ENCODE measurements around the gene CCL17.
"Not testable (repeated sequence)": the region's sequence is repeated elsewhere in the genome, so short reads cannot be mapped to it uniquely, and the experiment has no call there.

Gene CCL17

DNA sequence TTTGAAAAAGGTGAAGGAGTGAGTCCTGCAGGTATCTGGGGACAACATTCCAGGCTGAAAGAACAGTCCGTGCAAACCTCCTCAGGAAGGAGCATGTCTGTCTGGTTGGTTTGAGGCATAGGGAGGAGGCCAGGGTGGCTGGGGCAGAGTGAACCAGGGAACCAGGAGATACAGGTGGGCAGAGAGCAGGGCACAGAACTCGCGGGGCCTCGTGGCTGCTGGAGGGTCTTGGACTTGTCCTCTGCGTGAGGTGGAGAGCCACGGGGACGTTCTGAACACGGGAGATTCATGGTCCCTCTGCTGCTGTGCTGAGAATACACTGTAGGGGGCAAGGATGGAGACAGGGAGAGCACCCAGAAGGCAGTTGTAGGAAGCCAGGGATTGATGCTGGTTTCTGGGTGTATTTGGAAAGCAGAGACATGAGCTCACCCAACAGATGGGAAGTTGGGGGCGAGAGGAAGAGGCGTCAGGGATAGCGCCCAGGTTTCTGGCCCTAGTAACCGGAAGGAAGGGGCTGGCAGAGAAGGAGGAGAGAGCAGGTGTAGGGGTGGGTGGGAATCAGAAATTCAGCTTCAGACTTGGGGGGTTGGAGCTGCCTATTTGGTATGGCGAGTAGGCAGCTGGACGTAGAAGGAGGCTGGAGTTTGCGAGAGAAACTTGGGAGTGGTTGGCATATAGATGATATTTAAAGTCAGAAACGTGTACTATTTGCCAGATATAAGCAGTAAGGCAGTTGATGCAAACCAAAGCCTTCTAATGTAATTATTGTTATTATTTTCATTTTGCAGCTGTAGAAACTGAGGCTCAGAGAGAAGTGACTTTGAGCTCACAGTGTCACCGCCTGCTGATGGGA is at the start of gene CCL17:
Gene CCL17, plus strand, starts transcription at position 803 of the 853 bp plus-strand sequence. CDS start 9,166 bp downstream, outside the sequence.
- no peak for DNase-seq (ENCODE audit: low read depth)

DNA sequence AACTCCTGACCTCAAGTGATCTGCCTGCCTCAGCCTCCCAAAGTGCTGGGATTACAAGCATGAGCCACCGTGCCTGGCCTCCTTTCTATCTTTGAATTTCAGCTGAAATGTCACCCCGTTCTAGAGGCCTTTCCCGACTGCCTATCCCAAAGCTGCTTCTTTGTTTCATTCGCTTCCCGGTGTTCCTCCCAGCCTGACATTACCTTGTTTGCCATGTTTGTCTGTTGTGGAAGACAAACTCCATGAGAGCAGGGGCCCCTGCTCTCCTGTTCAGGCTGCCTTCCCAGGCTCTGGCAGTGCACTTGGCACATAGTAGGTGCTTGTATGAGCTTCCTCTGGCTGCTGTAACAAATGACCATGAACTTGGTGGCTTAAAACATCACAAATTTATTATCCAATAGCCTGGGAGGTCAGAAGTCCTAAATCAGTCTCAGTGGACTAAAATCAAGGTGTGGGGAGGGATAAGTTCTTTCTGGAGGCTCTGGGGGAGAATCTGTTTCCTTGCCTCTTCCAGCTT is 48.6 kb upstream of the CCL17 start:
- DNase-seq (ENCODE audit: low read depth) = no peak

- DNase-seq (ENCODE audit: low read depth) = no peak
These were observed 48.0 kb upstream of the CCL17 start for GRCh38 chr16:57356547-57356946.

GRCh38 chr16:57357330-57358085 is 47.1 kb upstream of the CCL17 start:
- no peak for DNase-seq (ENCODE audit: low read depth)

- DNase-seq (ENCODE audit: low read depth) = no peak
These were observed 46.5 kb upstream of the CCL17 start for GRCh38 chr16:57358086-57358420.

- no peak for DNase-seq (ENCODE audit: low read depth)
These were observed 46.0 kb upstream of the CCL17 start, which contains the start of gene CCL22 for GRCh38 chr16:57358527-57359095. CCL22 (plus strand) TSS chr16:57358783; CDS start chr16:57358817, 34 bp downstream.

DNA sequence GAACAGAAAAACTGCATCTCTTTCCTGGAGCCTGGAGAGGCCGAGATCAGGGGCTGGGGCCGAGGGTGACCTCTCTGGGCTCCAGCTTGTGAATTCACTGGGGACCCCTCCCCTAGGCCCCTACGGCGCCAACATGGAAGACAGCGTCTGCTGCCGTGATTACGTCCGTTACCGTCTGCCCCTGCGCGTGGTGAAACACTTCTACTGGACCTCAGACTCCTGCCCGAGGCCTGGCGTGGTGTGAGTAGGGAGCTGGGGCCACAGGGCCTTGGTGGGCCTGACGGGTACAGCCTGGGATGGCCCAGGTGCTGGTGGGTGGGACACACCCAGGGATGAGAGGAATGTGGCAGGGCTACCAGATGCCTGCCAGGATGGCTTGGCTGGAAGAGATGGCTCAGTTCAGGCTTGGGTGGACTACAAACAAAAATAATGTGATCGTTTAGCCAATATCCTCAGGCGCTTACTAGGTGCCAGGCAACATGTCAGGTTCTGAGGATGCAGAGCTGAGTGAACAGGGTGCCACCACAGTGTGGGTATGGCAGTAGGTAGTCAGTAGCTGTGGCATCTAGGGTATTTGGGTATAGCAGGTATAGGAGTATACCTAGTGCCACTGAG is 44.1 kb upstream of the CCL17 start:
- no peak for DNase-seq (ENCODE audit: low read depth)

- no peak for DNase-seq (ENCODE audit: low read depth)
These were observed 43.2 kb upstream of the CCL17 start for GRCh38 chr16:57361404-57361803.

DNA sequence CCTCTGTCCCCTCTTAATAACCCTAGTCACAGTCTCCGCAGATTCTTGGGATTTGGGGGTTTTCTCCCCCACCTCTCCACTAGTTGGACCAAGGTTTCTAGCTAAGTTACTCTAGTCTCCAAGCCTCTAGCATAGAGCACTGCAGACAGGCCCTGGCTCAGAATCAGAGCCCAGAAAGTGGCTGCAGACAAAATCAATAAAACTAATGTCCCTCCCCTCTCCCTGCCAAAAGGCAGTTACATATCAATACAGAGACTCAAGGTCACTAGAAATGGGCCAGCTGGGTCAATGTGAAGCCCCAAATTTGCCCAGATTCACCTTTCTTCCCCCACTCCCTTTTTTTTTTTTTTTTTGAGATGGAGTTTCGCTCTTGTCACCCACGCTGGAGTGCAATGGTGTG is 40.4 kb upstream of the CCL17 start:
- no peak for DNase-seq (ENCODE audit: low read depth)

DNA sequence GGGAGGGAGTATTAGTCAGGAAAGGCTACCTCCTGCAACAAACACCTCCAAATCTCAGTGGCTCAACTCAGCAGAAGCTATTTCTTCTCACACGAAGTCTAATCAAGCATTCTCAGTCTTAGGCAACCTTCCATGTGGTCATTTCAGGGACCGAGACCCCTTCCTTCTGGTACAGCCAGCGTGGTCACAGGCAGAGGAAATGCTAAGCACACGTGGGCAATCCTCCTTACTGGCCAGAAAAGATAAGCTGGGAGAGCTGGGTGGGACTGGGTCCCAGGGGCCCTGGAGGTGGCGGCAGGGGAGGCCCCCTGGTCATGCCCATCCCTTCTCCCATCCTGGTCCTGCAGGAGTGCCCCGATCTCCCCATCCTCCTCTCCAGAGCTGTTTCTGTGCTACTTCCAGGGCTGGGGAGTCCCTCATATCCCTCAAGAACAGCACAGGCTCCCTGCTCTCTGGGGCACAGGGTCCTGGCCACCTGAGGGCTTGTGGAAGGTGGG is 38.0 kb upstream of the CCL17 start:
- DNase-seq (ENCODE audit: low read depth) = no peak

- DNase-seq (ENCODE audit: low read depth) = no peak
These were observed 37.3 kb upstream of the CCL17 start for GRCh38 chr16:57367116-57367752.

GRCh38 chr16:57371494-57372371 is 32.8 kb upstream of the CCL17 start:
- DNase-seq (ENCODE audit: low read depth) = no peak

DNA sequence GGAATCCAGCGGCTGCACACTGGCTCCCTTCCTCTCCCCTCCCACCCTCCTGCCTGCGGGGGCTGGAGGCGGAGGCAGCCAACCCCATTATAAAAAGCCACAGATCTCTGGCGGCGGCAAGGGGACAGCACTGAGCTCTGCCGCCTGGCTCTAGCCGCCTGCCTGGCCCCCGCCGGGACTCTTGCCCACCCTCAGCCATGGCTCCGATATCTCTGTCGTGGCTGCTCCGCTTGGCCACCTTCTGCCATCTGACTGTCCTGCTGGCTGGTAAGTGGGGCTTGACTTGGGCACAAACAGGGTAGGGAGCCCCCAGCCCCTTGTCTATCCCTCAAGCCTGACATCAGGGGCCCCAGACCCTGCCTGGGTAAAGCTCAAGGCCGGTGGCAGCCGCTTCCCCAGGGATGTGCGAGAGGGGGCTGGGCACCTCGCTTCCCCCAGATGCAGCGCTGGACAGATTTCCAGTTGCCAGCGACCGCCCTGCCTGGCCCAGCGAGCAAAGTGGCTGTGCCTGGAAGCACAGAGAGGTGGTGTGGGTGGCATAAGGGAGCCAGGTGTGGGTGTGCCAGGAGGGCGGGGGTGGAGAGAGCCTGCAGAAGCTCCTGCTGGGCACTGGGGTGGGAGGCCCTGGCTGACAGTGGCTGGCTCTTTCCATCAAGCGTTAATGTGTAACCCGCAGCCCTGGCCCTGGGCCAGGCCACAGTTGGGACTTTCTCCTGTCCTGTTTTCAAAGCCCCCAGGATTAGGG is 32.0 kb upstream of the CCL17 start, which contains the start of gene CX3CL1:
Gene CX3CL1, plus strand, starts transcription at position 119 of the 745 bp plus-strand sequence. Its CDS starts 79 bp downstream, at position 198.
- no peak for DNase-seq (ENCODE audit: low read depth)

- DNase-seq (ENCODE audit: low read depth) = no peak
These were observed 31.2 kb upstream of the CCL17 start for GRCh38 chr16:57373117-57373947.

DNA sequence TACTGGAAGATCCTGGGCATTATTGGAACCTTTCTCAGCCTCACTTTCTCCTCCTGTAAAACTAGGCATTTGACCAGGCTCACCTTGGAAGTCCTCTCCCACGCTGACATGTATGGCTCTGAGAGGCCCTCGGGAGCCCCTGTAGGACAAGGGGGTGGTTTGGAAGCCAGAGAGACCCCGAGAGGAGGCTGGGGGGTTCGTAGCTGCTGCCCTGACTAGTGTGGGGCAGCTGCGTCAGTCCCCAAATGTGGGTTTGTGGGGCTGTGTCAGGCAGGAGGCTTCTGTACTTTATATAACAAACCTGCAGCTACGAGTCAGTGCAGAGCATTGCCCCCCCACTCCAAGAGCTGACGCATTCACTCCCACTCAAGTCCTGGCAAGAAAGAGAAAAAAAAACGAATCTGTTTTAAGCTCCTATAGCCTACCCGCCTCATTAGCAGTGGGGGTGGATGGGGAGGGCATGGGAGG is 30.5 kb upstream of the CCL17 start:
- DNase-seq (ENCODE audit: low read depth) = no peak

GRCh38 chr16:57374925-57375465 is 29.6 kb upstream of the CCL17 start:
- DNase-seq (ENCODE audit: low read depth) = not testable (repeated sequence)

- DNase-seq (ENCODE audit: low read depth) = no peak
These were observed 28.2 kb upstream of the CCL17 start for GRCh38 chr16:57376313-57376818.

Measured in stimulated activated CD4-positive, alpha-beta T cell treated with anti-CD3 and anti-CD28 coated beads, Interleukin-2, amount 100 ng/mL, for 4 hours (primary cell).